Measurements from ENCODE around the gene OR51B4. TPM values are rescaled to one million over a fixed set of nuclear protein-coding genes. Genes with fewer than 3 reads are reported as not detected.

OR51B4 gene
- polyA plus RNA-seq, 1 of the 3 experiments (the other 2 are of a cell fraction), result 0.07 TPM

GRCh38 chr11:5284637-5285036, 17.1 kb downstream of the OR51B4 start:
- Histone ChIP-seq H3K27ac (ENCODE audit: low read depth in 2 of 2, low read length in 1 of 2) (no peak overlapping the region), H2AFZ (ENCODE audit: low read depth) (no peak overlapping the region), H3K4me2 (no peak overlapping the region), H3F3A (replicated peaks; ENCODE audit: insufficient read depth) (no peaks in the 10 kb centered on the region), H3K79me2 (ENCODE audit: insufficient read depth) (no peaks in the 10 kb centered on the region), H3K27me3 (ENCODE audit: insufficient read depth) (no peaks in the 10 kb centered on the region), H3K36me3 (replicated peaks in 1 of 2; ENCODE audit: control insufficient read depth in 1 of 2, insufficient read depth in 2 of 2, low read length in 1 of 2) (no peaks in the 10 kb centered on the region), H4K20me1 (ENCODE audit: insufficient read depth) (no peaks in the 10 kb centered on the region), H3K9ac (no peak overlapping the region), H3K9me2 (no peaks in the 10 kb centered on the region), H3K4me3 (ENCODE audit: low read depth in 2 of 2, low read length in 1 of 2) (no peak overlapping the region), H3K4me1 (ENCODE audit: control insufficient read depth in 1 of 2, insufficient read depth in 2 of 2, low read depth in 1 of 2, low read length in 1 of 2) (no peaks in the 10 kb centered on the region), H3K9me3 (no peaks in the 10 kb centered on the region)
- ChIA-PET CTCF (no interaction called here), POLR2A (no interaction called here)
- DNase-seq, result no peak
- TF ChIP-seq CHD2 (IDR thresholded peaks at IDR 0.05; ENCODE audit: low read length, partially characterized antibody) (no peak), EP300 (IDR thresholded peaks at IDR 0.05; ENCODE audit: borderline replicate concordance in 1 of 2, low read depth in 1 of 2, low read length in 1 of 2) (no peak), TAF1 (IDR thresholded peaks at IDR 0.05; ENCODE audit: borderline replicate concordance, low read depth, low read length) (no peak), RAD21 (IDR thresholded peaks at IDR 0.05; ENCODE audit: low read length) (no peak), TEAD4 (IDR thresholded peaks at IDR 0.05; ENCODE audit: borderline replicate concordance, insufficient read depth) (no peak), FOXJ3 (CRISPR knock-in tag; IDR thresholded peaks at IDR 0.05) (no peak), NRF1 (IDR thresholded peaks at IDR 0.05; ENCODE audit: low read depth, low read length) (no peak), ELF1 (IDR thresholded peaks at IDR 0.05) (no peak), EZH2phosphoT487 (IDR thresholded peaks at IDR 0.05; ENCODE audit: borderline replicate concordance, low read depth) (no peak), SIN3A (IDR thresholded peaks at IDR 0.05; ENCODE audit: borderline replicate concordance, low read depth, low read length) (no peak)
- TF ChIP-seq, protein P1, sequence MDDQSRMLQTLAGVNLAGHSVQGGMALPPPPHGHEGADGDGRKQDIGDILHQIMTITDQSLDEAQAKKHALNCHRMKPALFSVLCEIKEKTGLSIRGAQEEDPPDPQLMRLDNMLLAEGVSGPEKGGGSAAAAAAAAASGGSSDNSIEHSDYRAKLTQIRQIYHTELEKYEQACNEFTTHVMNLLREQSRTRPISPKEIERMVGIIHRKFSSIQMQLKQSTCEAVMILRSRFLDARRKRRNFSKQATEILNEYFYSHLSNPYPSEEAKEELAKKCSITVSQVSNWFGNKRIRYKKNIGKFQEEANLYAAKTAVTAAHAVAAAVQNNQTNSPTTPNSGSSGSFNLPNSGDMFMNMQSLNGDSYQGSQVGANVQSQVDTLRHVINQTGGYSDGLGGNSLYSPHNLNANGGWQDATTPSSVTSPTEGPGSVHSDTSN (IDR thresholded peaks at IDR 0.05), result no peak
- TF ChIP-seq, protein P2, sequence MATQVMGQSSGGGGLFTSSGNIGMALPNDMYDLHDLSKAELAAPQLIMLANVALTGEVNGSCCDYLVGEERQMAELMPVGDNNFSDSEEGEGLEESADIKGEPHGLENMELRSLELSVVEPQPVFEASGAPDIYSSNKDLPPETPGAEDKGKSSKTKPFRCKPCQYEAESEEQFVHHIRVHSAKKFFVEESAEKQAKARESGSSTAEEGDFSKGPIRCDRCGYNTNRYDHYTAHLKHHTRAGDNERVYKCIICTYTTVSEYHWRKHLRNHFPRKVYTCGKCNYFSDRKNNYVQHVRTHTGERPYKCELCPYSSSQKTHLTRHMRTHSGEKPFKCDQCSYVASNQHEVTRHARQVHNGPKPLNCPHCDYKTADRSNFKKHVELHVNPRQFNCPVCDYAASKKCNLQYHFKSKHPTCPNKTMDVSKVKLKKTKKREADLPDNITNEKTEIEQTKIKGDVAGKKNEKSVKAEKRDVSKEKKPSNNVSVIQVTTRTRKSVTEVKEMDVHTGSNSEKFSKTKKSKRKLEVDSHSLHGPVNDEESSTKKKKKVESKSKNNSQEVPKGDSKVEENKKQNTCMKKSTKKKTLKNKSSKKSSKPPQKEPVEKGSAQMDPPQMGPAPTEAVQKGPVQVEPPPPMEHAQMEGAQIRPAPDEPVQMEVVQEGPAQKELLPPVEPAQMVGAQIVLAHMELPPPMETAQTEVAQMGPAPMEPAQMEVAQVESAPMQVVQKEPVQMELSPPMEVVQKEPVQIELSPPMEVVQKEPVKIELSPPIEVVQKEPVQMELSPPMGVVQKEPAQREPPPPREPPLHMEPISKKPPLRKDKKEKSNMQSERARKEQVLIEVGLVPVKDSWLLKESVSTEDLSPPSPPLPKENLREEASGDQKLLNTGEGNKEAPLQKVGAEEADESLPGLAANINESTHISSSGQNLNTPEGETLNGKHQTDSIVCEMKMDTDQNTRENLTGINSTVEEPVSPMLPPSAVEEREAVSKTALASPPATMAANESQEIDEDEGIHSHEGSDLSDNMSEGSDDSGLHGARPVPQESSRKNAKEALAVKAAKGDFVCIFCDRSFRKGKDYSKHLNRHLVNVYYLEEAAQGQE (IDR thresholded peaks at IDR 0.05; ENCODE audit: low read depth, low read length), result no peak
- WGBS (ENCODE audit: low lambda C conversion rate), result 6% methylated on average over 2 of the region's 2 CpGs

DNA sequence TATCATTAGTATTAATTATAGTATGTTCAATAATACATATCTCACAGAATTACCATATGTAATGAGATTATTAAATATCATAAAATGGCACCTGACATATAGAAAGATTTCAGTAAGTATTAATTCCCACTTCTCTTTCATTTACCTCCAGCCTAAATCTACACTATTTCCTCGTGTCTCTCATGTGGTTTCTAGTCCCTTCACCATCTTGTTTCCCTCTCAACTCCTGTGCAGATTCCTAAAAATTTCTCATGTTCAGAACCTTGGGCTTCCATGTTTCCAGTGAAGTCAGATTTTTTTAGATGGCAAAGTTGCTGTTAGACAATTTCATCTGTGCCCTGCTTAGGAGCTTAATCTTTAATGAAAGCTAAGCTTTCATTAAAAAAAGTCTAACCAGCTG, 17.9 kb downstream of the OR51B4 start:
- no peak overlapping the region for H2AFZ ChIP-seq (ENCODE audit: low read depth)
- ChIA-PET POLR2A (no interaction called here), CTCF (no interaction called here)
- H3K27me3 ChIP-seq (ENCODE audit: insufficient read depth), result no peaks in the 10 kb centered on the region
- no peaks in the 10 kb centered on the region for H3K9me2 ChIP-seq
- H3K4me3 ChIP-seq (ENCODE audit: low read depth in 2 of 2, low read length in 1 of 2), result no peak overlapping the region
- H3K79me2 ChIP-seq (ENCODE audit: insufficient read depth), result no peaks in the 10 kb centered on the region
- no peaks in the 10 kb centered on the region for H3F3A ChIP-seq (replicated peaks; ENCODE audit: insufficient read depth)
- no peak overlapping the region for H3K27ac ChIP-seq (ENCODE audit: low read depth in 2 of 2, low read length in 1 of 2)
- no peaks in the 10 kb centered on the region for H4K20me1 ChIP-seq (ENCODE audit: insufficient read depth)
- H3K4me1 ChIP-seq (ENCODE audit: control insufficient read depth in 1 of 2, insufficient read depth in 2 of 2, low read depth in 1 of 2, low read length in 1 of 2), result no peaks in the 10 kb centered on the region
- DNase-seq, result no peak
- H3K9ac ChIP-seq, result no peak overlapping the region
- H3K36me3 ChIP-seq (replicated peaks in 1 of 2; ENCODE audit: control insufficient read depth in 1 of 2, insufficient read depth in 2 of 2, low read length in 1 of 2), result no peaks in the 10 kb centered on the region
- 7% methylated on average over 1 of the region's 1 CpG for WGBS (ENCODE audit: low lambda C conversion rate)
- H3K9me3 ChIP-seq, result no peaks in the 10 kb centered on the region
- no peak overlapping the region for H3K4me2 ChIP-seq
- TF ChIP-seq, protein P3, sequence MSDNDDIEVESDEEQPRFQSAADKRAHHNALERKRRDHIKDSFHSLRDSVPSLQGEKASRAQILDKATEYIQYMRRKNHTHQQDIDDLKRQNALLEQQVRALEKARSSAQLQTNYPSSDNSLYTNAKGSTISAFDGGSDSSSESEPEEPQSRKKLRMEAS (IDR thresholded peaks at IDR 0.05; ENCODE audit: low read depth), result no peak
- no peak for TF ChIP-seq ELF1 (IDR thresholded peaks at IDR 0.05)
- no peak for TF ChIP-seq FOXJ3 (CRISPR knock-in tag; IDR thresholded peaks at IDR 0.05)
- TF ChIP-seq TCF12 (IDR thresholded peaks at IDR 0.05), result no peak
- TF ChIP-seq GABPA (IDR thresholded peaks at IDR 0.05; ENCODE audit: low read depth), result no peak
- TF ChIP-seq, protein P2 (IDR thresholded peaks at IDR 0.05; ENCODE audit: low read depth, low read length), result no peak
- no peak for TF ChIP-seq CHD2 (IDR thresholded peaks at IDR 0.05; ENCODE audit: low read length, partially characterized antibody)
- no peak for TF ChIP-seq USF1 (IDR thresholded peaks at IDR 0.05; ENCODE audit: borderline replicate concordance, low read depth)
- TF ChIP-seq YY1 (IDR thresholded peaks at IDR 0.05; ENCODE audit: low read depth), result no peak
- no peak for TF ChIP-seq JUND (IDR thresholded peaks at IDR 0.05)
- TF ChIP-seq EP300 (IDR thresholded peaks at IDR 0.05; ENCODE audit: borderline replicate concordance in 1 of 2, low read depth in 1 of 2, low read length in 1 of 2), result no peak
